HepG2 (cell line): ENCODE data around the gene UBE2Q2. TPM values are rescaled to one million over a fixed set of nuclear protein-coding genes. Genes with fewer than 3 reads are reported as not detected.

Source experiments
- polyA plus RNA-seq, 8 experiments: library from polyadenylated mRNA; depleted of rRNA in 3 of 8; stranded (reverse) in 7 of 8; unstranded in 1 of 8; fragments of >200 nt; fragmentation: Illumina TruSeq in 4 of 8; extraction: Trizol in 4 of 8; gene quantifications; 2 replicates each; pipeline versions ENCODE4 v1.2.1 to v1.2.3, GENCODE V29; 2011 to 2016; ENCODE audit warnings: low read depth in 4 of 8, missing spikeins in 1 of 8, mixed read lengths in 1 of 8; ENCODE audit not compliant: insufficient read depth in 1 of 8
- small RNA-seq, 3 experiments: library from RNA; depleted of rRNA; stranded (forward); fragments of <200 nt; gene quantifications; one replicate each; pipeline ENCODE3, GENCODE V24; 2012; ENCODE audit warnings: low read depth in 2 of 3, low replicate concordance in 1 of 3; ENCODE audit not compliant: insufficient read length in 3 of 3, insufficient read depth in 2 of 3
- total RNA-seq, 5 experiments: library from RNA; depleted of rRNA; stranded (reverse); fragments of >200 nt; fragmentation: Illumina TruSeq; extraction: Trizol; gene quantifications; 2 replicates each; pipeline ENCODE4 v1.2.3, GENCODE V29; 2016; ENCODE audit warnings: low read depth in 1 of 5

Gene UBE2Q2
- total and polyA plus RNA-seq, 2 of the 13 experiments (the other 11 are each of a cell fraction or from before 2014, with no cell fraction given): 10.6 to 20.4 TPM

Small RNA genes within 50 kb of the gene (small RNA-seq; reads per million reads assigned to genes)
- gene RN7SL510P: 0 reads per million in 3 experiments

Other genes with a start within 250 kb of the UBE2Q2 start
- gene SNUPN, start 217.7 kb upstream of the UBE2Q2 start, total RNA-seq (2016; rRNA removed; fragmentation: Illumina TruSeq; extraction: Trizol): 16.4 and 18.3 TPM in 2 replicates
- gene SNUPN, start 217.7 kb upstream of the UBE2Q2 start, polyA plus RNA-seq (2011; rRNA removed): 7.6 and 9.0 TPM in 2 replicates
- 143 and 165 TPM in 2 replicates for gene IMP3, start 203.2 kb upstream of the UBE2Q2 start, total RNA-seq (2016; rRNA removed; fragmentation: Illumina TruSeq; extraction: Trizol)
- gene IMP3, start 203.2 kb upstream of the UBE2Q2 start, polyA plus RNA-seq (2011; rRNA removed): 38.3 and 40.4 TPM in 2 replicates
- gene SNX33, start 195.5 kb upstream of the UBE2Q2 start, total RNA-seq (2016; rRNA removed; fragmentation: Illumina TruSeq; extraction: Trizol): 10.8 and 11.0 TPM in 2 replicates
- gene SNX33, start 195.5 kb upstream of the UBE2Q2 start, polyA plus RNA-seq (2011; rRNA removed): 11.6 and 18.9 TPM in 2 replicates
- 0.03 and 0.04 TPM in 2 replicates for gene CSPG4, start 130.6 kb upstream of the UBE2Q2 start, total RNA-seq (2016; rRNA removed; fragmentation: Illumina TruSeq; extraction: Trizol)
- 0.01 and 0.03 TPM in 2 replicates for gene CSPG4, start 130.6 kb upstream of the UBE2Q2 start, polyA plus RNA-seq (2011; rRNA removed)
- gene FBXO22, start 60.4 kb downstream of the UBE2Q2 start, total RNA-seq (2016; rRNA removed; fragmentation: Illumina TruSeq; extraction: Trizol): 112 and 179 TPM in 2 replicates
- gene FBXO22, start 60.4 kb downstream of the UBE2Q2 start, polyA plus RNA-seq (2011; rRNA removed): 42.5 and 45.7 TPM in 2 replicates
- gene NRG4, start 169.0 kb downstream of the UBE2Q2 start, total RNA-seq (2016; rRNA removed; fragmentation: Illumina TruSeq; extraction: Trizol): not detected in 2 replicates
- 0.01 TPM in 1 of 2 replicates, not detected in the other for gene NRG4, start 169.0 kb downstream of the UBE2Q2 start, polyA plus RNA-seq (2011; rRNA removed)
- 0.04 and 0.07 TPM in 2 replicates for gene TMEM266, start 216.5 kb downstream of the UBE2Q2 start, total RNA-seq (2016; rRNA removed; fragmentation: Illumina TruSeq; extraction: Trizol)
- gene TMEM266, start 216.5 kb downstream of the UBE2Q2 start, polyA plus RNA-seq (2011; rRNA removed): 0.03 TPM in 1 of 2 replicates, not detected in the other